HS-5 (cell line): ENCODE measurements around the gene RNF144B.
"Not testable (repeated sequence)": the region's sequence is repeated elsewhere in the genome, so short reads cannot be mapped to it uniquely, and the experiment has no call there.

ENCODE experiments used
- DNase-seq: peaks from one replicate; pipeline ENCODE4 v3.0.0-alpha.2; 2012; ENCODE audit warnings: low read depth

The RNF144B gene

DNA sequence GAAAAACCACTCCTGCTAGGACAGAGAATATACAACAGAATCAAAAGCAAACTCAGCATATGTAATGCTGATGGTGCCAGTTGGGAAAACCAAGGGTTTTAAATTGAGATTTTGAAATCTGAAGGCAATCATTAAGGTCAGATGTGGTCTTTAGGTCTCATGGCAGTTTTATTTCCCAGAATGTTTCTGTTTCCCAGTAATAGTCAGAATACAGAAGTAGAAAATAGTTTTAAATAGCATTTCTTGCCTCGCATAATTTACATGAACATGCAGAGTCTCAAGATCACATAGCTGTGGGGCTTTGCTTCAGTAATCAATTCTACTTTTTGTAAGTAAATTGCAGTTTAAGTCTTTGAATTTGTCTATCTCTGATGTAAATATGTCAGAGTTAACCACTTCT lies 58.1 kb downstream of the RNF144B start:
- no peak for DNase-seq

GRCh38 chr6:18446771-18447170 lies 59.6 kb downstream of the RNF144B start:
- no peak for DNase-seq

DNA sequence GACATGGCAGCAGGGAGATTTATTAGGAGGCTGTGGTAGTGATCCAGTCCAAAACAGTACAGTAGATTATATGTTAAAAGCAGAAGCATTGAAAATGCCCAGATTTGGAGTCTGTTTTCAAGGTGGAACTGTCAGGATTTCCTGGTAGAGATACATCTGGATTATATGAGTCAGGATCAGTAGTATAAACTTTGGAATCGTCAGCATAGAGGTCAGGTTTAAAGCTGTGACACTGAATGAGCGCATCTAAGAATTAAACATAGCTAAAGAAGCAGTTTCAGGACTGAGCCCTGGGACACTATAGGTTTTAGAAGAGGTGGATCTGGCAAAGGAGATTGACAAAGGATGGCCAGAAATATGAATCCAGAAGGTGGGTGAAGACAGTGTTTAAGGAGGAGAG lies 60.4 kb downstream of the RNF144B start:
- DNase-seq = no peak

GRCh38 chr6:18451756-18452155 lies 64.6 kb downstream of the RNF144B start:
- no peak for DNase-seq

- DNase-seq = no peak
These were observed 67.3 kb downstream of the RNF144B start for GRCh38 chr6:18454446-18454845.

DNA sequence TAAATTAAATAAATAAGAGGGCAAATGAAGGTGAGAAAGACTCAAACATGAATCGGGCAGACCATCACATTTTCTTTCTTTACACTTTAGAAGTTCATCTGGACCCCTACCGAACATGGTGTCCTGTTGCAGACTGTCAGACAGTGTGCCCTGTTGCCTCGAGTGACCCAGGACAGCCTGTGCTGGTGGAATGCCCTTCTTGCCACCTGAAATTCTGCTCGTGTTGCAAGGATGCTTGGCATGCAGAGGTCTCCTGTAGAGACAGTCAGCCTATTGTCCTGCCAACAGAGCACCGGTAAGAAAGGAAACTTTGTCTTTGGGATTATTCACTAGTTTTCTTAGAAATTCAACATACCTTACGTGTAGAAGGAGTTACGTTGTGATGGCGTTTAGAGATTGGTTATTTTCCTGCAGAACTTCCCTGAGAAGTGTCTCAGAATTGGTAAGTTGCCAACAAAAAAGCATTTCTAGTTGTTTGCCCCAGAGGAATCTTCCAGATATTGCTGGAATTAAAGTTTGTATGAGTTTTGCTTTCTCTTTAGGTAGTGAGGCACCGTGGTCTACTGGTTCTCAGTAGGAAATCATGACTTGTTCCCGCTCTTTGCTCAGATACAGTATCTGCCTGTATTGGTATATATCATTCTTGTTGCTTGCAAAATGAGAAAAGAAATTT lies 70.1 kb downstream of the RNF144B start:
- DNase-seq = no peak

DNA sequence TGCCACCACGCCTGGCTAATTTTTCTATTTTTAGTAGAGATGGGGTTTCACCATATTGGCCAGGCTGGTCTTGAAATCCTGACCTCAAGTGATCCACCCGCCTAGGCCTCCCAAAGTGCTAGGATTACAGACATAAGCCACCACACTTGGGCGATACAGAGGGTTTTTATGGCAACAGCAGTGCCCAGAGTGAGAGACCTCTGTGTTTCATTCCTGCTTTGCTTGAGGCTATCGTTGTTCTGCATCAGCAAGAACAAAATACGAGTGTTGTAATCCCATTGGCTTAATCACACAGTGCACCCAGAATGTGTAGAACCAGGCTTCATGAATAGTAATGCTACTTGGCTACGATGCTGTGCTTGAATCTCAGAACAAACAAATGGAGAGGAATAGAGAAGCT lies 70.9 kb downstream of the RNF144B start:
- not testable (repeated sequence) for DNase-seq

GRCh38 chr6:18463429-18463828 lies 76.3 kb downstream of the RNF144B start:
- DNase-seq = no peak

DNA sequence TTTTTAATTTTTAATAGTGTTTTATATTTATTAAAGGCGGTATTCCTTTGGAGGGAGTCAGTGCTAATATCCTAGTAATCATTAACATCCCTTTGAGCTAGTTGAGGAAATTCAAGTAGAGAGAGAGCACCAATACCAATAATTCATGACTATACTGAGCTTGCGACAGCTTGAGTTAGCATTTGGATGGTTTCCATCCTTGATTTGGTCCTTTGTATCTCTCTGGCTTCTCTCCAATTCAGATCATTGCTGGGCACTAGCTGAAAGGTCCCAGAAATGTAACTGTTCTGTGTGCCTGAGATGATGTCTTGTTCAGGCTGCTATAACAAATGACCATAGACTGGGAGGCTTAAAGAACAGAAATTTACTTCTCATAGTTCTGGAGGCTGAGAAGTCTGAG lies 77.0 kb downstream of the RNF144B start:
- no peak for DNase-seq

GRCh38 chr6:18465410-18466154 lies 78.4 kb downstream of the RNF144B start:
- no peak for DNase-seq

- no peak for DNase-seq
These were observed 80.8 kb downstream of the RNF144B start for GRCh38 chr6:18467741-18468502.

DNA sequence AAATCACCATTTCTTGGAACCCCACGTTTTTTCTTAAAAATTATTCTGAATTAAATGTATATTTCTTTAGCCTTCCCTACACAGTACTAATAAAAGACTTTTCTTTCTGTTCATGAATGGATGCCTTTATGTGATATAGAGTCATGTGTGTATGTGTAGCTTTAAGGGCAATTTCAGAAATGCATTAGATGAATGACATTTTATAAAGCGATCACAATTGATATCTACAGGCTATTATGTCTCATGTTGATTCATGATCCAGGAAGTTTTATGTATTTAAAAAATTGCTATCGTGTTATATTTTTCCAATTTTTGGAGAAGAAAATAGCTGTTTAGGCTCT lies 81.3 kb downstream of the RNF144B start:
- no peak for DNase-seq

GRCh38 chr6:18469536-18469935 lies 82.4 kb downstream of the RNF144B start:
- DNase-seq = no peak

DNA sequence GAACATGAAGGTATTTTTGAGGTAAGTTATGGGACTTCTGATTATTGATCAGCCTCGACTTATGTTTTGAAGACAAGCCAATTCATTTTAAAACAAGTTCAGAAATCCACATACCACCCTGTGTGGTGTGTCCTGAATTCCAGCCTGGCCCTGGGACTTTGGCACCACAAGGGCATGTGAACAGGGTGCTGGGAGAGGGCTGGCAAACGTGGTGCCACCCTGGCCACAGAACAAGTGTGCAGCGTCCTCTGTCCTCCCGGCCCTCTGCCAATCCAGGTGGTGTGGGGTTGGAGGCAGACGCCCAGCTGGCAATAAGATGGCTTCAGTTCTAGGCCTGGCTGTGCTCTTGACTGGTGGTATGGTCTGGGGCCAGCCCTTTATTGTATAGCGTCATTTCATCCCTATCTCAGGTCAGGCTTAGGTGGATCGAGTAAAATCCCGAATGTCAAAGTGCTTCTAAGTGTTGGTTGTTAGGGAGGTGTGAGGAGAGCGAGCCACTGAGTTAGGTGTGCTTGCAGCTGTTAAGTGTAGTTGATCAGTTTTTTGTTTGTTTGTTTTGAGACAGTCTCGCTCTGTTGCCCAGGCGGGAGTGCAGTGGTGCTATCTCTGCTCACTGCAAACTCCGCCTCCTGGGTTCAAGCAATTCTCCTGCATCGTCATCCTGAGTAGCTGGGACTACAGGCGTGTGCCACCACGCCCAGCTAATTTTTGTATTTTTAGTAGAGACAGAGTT lies 84.2 kb downstream of the RNF144B start:
- no peak for DNase-seq

DNA sequence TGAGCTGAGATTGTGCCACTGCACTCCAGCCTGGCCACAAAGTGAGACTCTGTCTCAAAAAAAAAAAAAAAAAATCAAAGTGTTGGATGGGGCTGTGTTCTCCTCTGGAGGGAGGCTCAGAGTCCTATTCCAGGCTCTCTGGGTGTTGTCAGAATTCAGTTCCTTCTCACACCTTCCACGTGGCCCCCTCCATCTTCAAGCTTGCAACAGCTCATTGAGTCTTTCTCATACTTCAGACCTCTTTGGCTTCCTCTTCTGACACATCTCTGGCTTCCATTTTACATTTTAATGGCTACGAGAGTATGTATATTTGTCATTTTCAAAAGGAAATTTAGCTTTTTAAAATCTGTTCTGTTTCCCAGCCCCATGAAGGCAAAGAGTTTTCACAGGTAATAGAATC lies 85.8 kb downstream of the RNF144B start:
- no peak for DNase-seq

DNA sequence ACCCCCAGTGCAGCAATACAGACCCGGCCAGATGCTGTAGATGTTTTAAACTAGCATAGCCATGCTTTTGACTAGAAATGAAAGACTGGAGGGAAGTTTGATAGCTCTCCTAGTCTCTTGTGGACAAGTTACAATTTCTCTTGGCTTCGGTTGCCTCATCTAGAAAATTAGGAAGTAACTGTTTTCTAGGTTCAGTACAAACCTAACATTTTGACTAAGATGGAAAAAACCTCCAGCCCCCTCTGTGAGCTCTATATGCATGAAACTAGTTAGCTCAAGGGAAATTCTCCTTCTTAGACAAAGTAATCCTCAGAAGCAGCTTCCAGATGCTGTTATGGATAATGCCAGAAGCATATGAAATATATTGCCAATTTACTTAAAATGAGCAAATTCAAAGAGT lies 86.6 kb downstream of the RNF144B start:
- no peak for DNase-seq

DNA sequence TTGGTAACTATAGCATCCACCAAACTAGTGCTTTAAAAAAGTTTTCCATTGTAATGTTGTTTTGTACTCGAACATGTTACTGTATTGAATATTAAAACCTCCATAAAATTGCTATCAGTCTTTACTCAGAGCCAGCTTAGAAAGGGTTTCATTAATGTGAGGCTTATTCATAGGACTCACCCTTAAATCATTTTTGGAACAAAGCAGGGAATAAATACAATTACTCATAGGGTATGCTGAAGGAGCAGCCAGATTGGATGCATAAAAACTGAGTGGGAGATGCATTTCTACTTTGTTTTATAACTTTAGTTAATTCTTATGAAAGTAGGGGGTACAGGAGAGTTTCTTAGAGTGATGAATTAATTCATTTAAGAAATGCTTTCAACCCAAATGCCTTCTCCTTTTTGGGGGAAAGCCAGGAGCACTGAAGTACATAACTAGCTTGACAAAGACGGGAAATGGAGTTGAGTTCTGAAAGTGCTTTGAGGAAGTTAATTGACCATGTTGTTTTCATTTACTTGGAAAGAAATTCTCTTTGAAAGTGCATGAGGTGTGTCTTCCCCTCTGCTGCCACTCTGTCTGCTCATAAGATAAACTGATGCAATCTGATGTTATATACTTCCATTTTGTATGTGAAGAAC lies 90.3 kb downstream of the RNF144B start:
- no peak for DNase-seq

DNA sequence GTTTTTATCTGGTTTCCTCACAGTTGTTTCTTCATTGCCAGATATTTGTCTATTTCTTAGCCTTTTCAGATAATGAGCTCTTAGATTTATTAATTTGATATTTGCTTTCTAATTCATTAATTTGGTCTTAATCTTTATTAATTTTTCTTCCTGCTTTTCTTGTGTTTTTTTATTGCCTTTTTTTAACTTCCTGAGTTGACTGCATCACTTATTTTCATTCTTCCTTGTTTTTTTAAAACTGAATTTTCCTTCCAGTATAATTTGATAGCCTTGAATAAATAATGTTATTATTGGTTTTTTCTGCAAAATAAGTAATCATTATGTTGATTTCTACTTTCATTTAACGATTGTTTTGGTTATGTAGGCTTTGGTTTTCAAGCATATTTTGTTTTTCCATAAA lies 91.5 kb downstream of the RNF144B start:
- no peak for DNase-seq

- no peak for DNase-seq
These were observed 94.7 kb downstream of the RNF144B start for GRCh38 chr6:18481870-18482269.

GRCh38 chr6:18485660-18486435 lies 98.7 kb downstream of the RNF144B start:
- no peak for DNase-seq

- no peak for DNase-seq
These were observed 100.9 kb downstream of the RNF144B start for GRCh38 chr6:18488004-18488403.
